DOHH2 (cell line): ENCODE data around the gene EHMT2.

Experiments used
- CTCF ChIP-seq: fragments of 200-600 bp; sonication (generic); IDR thresholded peaks from one replicate; pipeline ENCODE4 v1.5.1; 2014; ENCODE audit warnings: antibody characterized with exemption, mild to moderate bottlenecking, low read depth, low read length; ENCODE audit not compliant: poor library complexity, severe bottlenecking
- EZH2phosphoT487 ChIP-seq: fragments of 200-600 bp; sonication (generic); IDR thresholded peaks from 2 replicates; pipeline ENCODE4 v1.6.1; 2017; ENCODE audit warnings: borderline replicate concordance, mild to moderate bottlenecking, antibody characterized with exemption, low read length, moderate library complexity, mixed read lengths

GRCh38 chr6:31830886-31831335 is 66.6 kb downstream of the EHMT2 start:
- no peak for TF ChIP-seq CTCF
- TF ChIP-seq EZH2phosphoT487 = no peak
